Fibroblast of mammary gland (primary cell): ENCODE results near the gene LPGAT1.
A peak's percentile ranks its signal among the peaks of the same experiment; 100 is the strongest.

Source experiments
- DNase-seq: peaks from one replicate; pipeline ENCODE4 v3.0.0-alpha.2; 2010; ENCODE audit warnings: low read depth
- H3K4me3 ChIP-seq: 2 replicates; pipeline ENCODE4 v1.5.1; 2011; ENCODE audit warnings: low read depth, mild to moderate bottlenecking, low read length, moderate library complexity; ENCODE audit not compliant: control insufficient read depth
- TF ChIP-seq, protein P1 (sequence below): conservative IDR thresholded peaks from 2 replicates; pipeline ENCODE4 v1.5.1; 2011; ENCODE audit warnings: low read depth, low read length, inconsistent platforms; ENCODE audit not compliant: control insufficient read depth, insufficient read depth

LPGAT1 gene

DNA sequence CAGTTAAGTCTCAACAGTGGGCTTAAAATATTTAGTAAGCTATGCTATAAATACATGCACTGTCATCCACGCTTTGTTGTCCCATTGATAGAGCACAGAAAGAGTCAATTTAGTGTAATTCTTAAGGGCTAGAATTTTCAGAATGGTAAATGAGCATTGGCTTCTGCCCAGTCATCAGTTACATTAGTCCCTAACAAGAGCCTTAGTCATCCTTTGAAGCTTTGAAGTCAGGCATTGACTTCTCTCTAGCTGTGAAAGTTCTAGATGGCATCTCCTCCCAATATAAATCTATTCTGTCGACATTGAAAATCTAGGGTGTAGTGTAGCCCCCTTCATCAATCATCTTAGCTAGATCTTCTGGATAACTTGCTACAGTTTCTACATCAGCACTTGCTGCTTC is 12.0 kb upstream of the LPGAT1 start:
- TF ChIP-seq, protein P1, sequence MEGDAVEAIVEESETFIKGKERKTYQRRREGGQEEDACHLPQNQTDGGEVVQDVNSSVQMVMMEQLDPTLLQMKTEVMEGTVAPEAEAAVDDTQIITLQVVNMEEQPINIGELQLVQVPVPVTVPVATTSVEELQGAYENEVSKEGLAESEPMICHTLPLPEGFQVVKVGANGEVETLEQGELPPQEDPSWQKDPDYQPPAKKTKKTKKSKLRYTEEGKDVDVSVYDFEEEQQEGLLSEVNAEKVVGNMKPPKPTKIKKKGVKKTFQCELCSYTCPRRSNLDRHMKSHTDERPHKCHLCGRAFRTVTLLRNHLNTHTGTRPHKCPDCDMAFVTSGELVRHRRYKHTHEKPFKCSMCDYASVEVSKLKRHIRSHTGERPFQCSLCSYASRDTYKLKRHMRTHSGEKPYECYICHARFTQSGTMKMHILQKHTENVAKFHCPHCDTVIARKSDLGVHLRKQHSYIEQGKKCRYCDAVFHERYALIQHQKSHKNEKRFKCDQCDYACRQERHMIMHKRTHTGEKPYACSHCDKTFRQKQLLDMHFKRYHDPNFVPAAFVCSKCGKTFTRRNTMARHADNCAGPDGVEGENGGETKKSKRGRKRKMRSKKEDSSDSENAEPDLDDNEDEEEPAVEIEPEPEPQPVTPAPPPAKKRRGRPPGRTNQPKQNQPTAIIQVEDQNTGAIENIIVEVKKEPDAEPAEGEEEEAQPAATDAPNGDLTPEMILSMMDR: no peak

DNA sequence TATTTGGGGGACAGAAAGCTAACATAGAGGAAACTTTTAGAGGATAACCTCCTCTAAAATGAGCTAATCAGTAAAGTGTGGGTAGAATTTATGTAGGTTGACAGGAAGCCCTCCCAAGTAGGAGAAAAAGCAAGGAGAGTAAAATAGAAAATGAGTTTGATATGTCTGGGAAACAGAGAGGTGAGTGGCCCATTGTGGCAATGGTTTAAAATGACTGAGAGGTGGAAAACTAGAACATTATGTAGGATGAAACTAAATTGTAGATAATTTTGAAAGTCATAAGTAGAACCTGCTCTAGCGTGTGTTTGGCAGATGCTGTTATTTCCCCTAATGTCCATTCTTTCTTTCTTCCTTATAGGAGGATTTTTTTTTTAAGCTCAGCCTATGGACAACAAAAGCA is 8.5 kb upstream of the LPGAT1 start:
- TF ChIP-seq, protein P1: no peak
- no peak overlapping the region for H3K4me3 ChIP-seq
- no peak for DNase-seq

More for the DNA sequence above, 12.0 kb upstream of the LPGAT1 start:
- DNase-seq: no peak
- no peak overlapping the region for H3K4me3 ChIP-seq

DNA sequence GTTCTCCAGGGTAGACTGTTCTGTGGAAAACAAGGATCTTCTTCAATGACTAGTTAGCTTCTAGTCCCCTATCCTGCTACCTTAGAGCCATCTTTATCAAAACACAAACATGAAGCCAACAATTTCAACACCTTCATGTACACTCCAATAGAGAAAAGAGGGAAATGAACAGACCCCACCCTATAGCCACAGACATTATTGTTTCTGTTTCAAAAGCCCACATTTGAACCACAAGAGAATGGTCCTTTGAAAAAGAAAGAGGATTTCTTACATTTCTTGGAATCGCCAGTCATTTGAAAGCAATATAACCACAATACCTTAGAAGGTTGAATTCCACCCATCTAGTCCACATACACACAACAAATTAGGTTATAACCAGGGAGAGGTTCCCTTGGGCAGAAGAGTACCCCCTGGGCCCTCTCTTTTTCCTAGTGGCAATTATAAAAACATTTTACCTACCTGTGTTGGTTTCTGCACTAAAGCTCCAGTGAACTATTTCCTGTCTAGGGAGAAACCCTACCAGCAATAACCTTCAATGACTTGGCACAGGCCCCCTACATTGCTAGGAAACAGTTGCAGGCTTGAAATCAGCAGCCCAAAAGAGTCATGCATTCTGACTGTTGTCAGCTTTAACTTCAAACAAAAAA is 2.7 kb upstream of the LPGAT1 start:
- TF ChIP-seq, protein P1: no peak
- no peak overlapping the region for H3K4me3 ChIP-seq
- no peak for DNase-seq

DNA sequence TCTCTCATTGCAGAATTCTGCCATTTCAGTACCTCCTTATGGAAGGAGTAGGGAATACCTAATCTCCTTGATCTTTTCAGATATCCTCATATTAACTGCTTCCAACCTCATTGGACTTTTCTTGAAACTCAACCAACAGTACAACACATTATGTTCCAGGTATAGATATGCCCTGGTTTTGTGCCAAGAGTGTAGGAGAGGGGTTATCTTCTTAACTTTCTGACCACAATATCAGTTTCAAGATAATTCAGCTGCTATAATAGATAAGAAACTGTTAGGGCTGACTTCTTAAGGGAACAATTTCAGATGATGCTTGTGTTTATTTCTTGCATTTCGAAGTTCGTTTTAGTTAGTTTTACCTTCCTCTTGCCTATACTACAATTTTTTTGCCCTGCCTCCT is 2.1 kb upstream of the LPGAT1 start:
- no peak for DNase-seq
- H3K4me3 ChIP-seq: no peak overlapping the region
- TF ChIP-seq, protein P1: no peak

DNA sequence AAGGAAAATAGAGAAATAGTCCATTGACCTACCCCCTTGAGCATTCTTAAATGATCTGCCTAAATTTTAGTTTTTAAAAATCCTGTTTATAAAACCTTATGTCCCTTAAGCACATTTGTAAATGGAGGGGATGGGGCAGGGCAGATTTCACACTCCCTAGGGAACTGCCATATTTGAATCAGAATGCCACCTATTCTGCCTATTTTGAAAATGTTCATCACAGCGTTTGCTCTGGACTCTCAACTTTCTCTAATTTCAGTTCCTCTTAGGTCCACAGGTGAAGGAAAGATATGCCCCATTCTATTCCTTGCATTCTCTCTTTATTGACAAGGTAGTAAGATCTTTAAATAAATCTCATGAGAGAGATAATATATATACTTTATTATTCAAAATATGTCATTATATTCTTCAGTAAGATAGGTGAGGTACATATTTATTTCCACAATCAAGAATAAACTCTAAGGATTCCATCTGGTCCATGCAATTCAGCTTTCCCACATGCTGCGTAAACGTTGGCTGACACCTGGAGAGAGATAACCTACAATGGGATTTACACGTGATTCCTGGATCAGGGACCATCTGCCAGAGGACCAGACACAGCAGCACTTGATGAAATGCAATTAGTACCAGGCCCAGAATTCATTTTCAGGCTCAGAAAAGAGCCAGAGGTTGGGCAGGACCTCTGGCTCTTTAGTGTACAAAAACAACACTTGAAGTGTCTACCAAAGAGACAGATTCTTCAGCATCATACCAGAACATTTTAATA is 1.2 kb upstream of the LPGAT1 start:
- no peak overlapping the region for H3K4me3 ChIP-seq
- DNase-seq: no peak
- TF ChIP-seq, protein P1: no peak

DNA sequence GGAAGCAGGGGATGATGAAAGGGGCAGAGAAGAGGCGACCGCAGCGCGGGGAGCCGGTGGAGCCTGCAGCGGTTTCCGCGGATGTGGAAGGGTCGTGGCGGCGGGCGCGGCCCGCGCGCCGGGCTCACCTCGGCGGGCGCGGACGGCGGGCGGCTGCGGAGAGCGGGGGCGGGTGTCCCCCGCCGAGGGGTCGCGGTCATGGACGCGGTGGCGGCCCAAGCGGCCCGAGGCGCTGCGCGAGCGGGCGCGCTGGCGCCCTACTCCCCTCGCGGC is 572 bp downstream of the LPGAT1 start:
- TF ChIP-seq, protein P1: no peak
- DNase-seq: no peak
- peak overlapping the region; percentile 68 for H3K4me3 ChIP-seq
